ENCODE measurements around the gene EDAR.

DNA sequence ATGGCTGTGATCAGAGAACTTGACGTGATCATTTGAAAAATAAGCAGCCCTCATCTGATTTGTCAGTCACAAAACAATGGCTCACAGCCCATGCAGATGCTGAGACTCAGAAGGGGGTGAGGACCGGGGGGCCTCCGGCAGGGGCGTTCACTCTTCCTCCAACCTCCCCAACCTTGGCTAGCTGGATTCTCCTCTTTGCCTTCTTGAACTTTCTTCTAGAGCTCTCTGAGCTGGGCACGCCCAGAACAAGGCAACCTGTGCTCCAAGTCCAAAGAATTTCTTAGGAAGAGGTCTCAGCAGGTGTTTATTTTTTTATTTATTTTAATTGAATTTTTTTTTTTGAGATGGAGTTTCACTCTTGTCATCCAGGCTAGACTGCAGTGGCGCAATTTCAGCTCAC lies 16.4 kb downstream of the EDAR start:
- TF ChIP-seq JUND (IDR thresholded peaks at IDR 0.05) (no peak), EZH2 (IDR thresholded peaks at IDR 0.05) (no peak)
